Spleen (tissue), 11 donors: ENCODE data around the gene OBP2A. TPM values are rescaled to one million over a fixed set of nuclear protein-coding genes. Genes with fewer than 3 reads are reported as not detected.
"Not testable (repeated sequence)": the region's sequence is repeated elsewhere in the genome, so short reads cannot be mapped to it uniquely, and the experiment has no call there.

Source experiments
- DNase-seq: peaks from one replicate; pipeline ENCODE4 v3.0.0-alpha.2; 2020
- H3K27ac ChIP-seq, 8 donors: fragments of 200-600 bp; sonication (generic) in 7 of 8; 1 replicate in 4 of 8; 2 replicates in 4 of 8; pipeline versions ENCODE4 v1.5.0 to v1.8.0; 2016 to 2021; ENCODE audit warnings: inconsistent platforms in 4 of 8, mild to moderate bottlenecking in 4 of 8, moderate library complexity in 1 of 8
- H3K27me3 ChIP-seq, 7 donors: fragments of 200-600 bp; sonication (generic) in 6 of 7; replicated peaks in 1 of 7; 1 replicate in 4 of 7; 2 replicates in 3 of 7; pipeline versions ENCODE4 v1.5.0 to v1.8.0; 2016 to 2021; ENCODE audit warnings: inconsistent platforms in 3 of 7, mild to moderate bottlenecking in 1 of 7
- H3K36me3 ChIP-seq, 6 donors: fragments of 200-600 bp; sonication (generic) in 5 of 6; 1 replicate in 4 of 6; 2 replicates in 2 of 6; pipeline versions ENCODE4 v1.5.0 to v1.8.0; 2016 to 2021; ENCODE audit warnings: inconsistent platforms in 2 of 6
- H3K4me1 ChIP-seq, 6 donors: fragments of 200-600 bp; sonication (generic) in 5 of 6; 1 replicate in 3 of 6; 2 replicates in 3 of 6; pipeline versions ENCODE4 v1.5.0 to v1.8.0; 2016 to 2021; ENCODE audit warnings: inconsistent platforms in 3 of 6
- H3K4me3 ChIP-seq, 8 donors: fragments of 200-600 bp; sonication (generic) in 7 of 8; 1 replicate in 4 of 8; 2 replicates in 4 of 8; pipeline versions ENCODE4 v1.5.0 to v1.8.0; 2016 to 2021; ENCODE audit warnings: inconsistent platforms in 4 of 8, mild to moderate bottlenecking in 4 of 8, moderate library complexity in 2 of 8
- H3K9me3 ChIP-seq, 8 donors: fragments of 200-600 bp; sonication (generic) in 7 of 8; 1 replicate in 4 of 8; 2 replicates in 4 of 8; pipeline versions ENCODE4 v1.5.0 to v1.8.0; 2016 to 2021; ENCODE audit warnings: inconsistent platforms in 4 of 8
- POLR2A ChIP-seq, 3 donors: fragments of 450-650 bp; IDR thresholded peaks; one replicate each; pipeline ENCODE4 v1.5.1; 2017; ENCODE audit warnings: antibody characterized with exemption in 3 of 3, mild to moderate bottlenecking in 1 of 3
- POLR2AphosphoS5 ChIP-seq, 3 donors: sonication (generic); formaldehyde crosslinking; IDR thresholded peaks; one replicate each; pipeline ENCODE4 v1.5.1; 2017; ENCODE audit warnings: antibody characterized with exemption in 3 of 3
- WGBS, 5 donors: extraction: QIAGEN DNeasy Blood & Tissue Kit in 3 of 5; methylation state at CpG; one replicate each; pipeline versions ENCODE4 v1.1.5 to v1.1.7; 2013 to 2018; 5-methylcytosine and 5-hydroxymethylcytosine counted together
- intact Hi-C: fragments of 100-400 bp; cut with DNase I; formaldehyde crosslinking; loops from one replicate; pipeline ENCODE4 v1.15.0; 2023; ENCODE audit warnings: low total_unique reads
- polyA plus RNA-seq, 3 donors: library from polyadenylated mRNA; stranded (reverse); fragments of 200-250 nt; gene quantifications; one replicate each; pipeline ENCODE4 v1.2.1, GENCODE V29; 2013
- total RNA-seq, 7 donors: library from RNA; depleted of rRNA in 3 of 7; stranded (reverse); fragments of >200 nt in 3 of 7; fragmentation: NEBNext Ultra II Directional in 4 of 7; extraction: Animal tissue kit (Norgen Biotek cat#: 25700) in 4 of 7; gene quantifications; one replicate each; pipeline versions ENCODE4 v1.1.0 to v1.2.1, GENCODE V29; 2016 to 2021
- TF ChIP-seq, protein P1 (sequence below), 11 experiments: fragments of 200-600 bp in 7 of 11; fragments of 450-650 bp in 4 of 11; sonication (generic) in 4 of 11; IDR thresholded peaks in 8 of 11; conservative IDR thresholded peaks in 3 of 11; 1 replicate in 7 of 11; 2 replicates in 4 of 11; pipeline versions ENCODE4 v1.4.0 to v1.8.0; 2016 to 2021; ENCODE audit warnings: antibody characterized with exemption in 11 of 11, inconsistent platforms in 4 of 11, mild to moderate bottlenecking in 1 of 11
- donor health status: healthy with polysubstance abuse.
- donor health status: DM: no; HTN: no; CAD: no; lungs with moderate emphysema.
- donor health status: DM: no; HTN: no; CAD: no.
- donor health status: Bipolar disorder and iron deficiency.
- donor health status: healthy.
- donor health status: DM: no; HTN: no; CAD: no.
- donor health status: DM: yes; HTN: yes; CAD: no.

The OBP2A gene
- total and polyA plus RNA-seq, 10 donors, result 0.40 TPM; not detected in 9

DNA sequence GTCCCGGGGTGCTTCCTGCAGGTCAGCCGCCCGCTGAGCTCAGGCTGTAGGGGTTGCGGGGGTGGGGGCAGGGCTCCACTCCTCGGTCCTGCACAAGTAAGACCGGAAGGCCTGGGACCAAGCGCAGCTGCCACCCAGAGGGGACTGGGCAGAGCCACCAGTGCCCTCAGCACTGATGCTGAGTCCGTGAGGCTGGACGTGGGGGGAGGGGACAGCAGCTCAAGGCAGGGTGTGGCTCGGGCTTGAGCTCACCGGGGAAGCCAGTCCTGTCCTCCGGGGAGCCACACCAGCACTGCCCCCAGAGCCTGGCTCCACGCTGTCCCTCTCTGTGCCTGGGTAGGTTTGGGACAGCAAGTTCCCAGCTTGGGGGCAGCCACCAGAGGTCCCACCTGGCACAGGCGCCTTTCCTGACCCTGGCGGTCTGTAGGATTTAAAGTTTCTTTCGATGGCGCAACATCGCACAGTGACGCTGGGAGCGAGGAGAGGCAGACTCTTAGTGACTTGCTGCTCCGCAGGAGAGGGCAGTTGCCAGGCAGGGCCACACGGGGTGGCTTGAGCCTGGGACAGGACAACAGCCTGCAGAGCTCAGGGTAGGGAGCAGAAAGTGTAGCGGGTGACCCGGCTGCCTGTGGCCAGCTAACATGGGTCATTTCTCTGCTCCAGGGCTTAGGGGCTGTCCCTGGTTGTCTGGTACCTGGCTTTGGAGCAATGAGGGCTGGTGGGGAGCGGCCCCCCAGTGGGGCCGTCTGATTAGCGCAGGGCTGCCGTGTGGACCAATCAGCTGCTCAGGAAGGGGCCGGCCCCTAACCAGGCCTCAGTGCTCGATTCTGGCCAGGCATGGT lies 19.0 kb upstream of the OBP2A start:
- no peak overlapping the region for H3K27ac ChIP-seq
- no peaks in the 10 kb centered on the region for H3K36me3 ChIP-seq
- H3K9me3 ChIP-seq, result no peaks in the 10 kb centered on the region
- 67 to 84% (median 75%) methylated on average over 20 to 30 of the region's 30 CpGs for WGBS, 5 donors
- H3K27me3 ChIP-seq, result peaks cover 0 to 53% (median 5%) of the 10 kb centered on the region in 7 donors
- DNase-seq, result no peak
- no peak overlapping the region for H3K4me3 ChIP-seq
- TF ChIP-seq, protein P1, sequence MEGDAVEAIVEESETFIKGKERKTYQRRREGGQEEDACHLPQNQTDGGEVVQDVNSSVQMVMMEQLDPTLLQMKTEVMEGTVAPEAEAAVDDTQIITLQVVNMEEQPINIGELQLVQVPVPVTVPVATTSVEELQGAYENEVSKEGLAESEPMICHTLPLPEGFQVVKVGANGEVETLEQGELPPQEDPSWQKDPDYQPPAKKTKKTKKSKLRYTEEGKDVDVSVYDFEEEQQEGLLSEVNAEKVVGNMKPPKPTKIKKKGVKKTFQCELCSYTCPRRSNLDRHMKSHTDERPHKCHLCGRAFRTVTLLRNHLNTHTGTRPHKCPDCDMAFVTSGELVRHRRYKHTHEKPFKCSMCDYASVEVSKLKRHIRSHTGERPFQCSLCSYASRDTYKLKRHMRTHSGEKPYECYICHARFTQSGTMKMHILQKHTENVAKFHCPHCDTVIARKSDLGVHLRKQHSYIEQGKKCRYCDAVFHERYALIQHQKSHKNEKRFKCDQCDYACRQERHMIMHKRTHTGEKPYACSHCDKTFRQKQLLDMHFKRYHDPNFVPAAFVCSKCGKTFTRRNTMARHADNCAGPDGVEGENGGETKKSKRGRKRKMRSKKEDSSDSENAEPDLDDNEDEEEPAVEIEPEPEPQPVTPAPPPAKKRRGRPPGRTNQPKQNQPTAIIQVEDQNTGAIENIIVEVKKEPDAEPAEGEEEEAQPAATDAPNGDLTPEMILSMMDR (IDR thresholded peaks at IDR 0.05 in 8 of 11, conservative IDR thresholded peaks at IDR 0.05 in 3 of 11), result no peak
- TF ChIP-seq POLR2A (IDR thresholded peaks at IDR 0.05) (no peak), POLR2AphosphoS5 (IDR thresholded peaks at IDR 0.05) (no peak)
- peaks cover 0 to 9% (median 0%) of the 10 kb centered on the region in 6 donors for H3K4me1 ChIP-seq
- intact Hi-C loops, result no loop called here

DNA sequence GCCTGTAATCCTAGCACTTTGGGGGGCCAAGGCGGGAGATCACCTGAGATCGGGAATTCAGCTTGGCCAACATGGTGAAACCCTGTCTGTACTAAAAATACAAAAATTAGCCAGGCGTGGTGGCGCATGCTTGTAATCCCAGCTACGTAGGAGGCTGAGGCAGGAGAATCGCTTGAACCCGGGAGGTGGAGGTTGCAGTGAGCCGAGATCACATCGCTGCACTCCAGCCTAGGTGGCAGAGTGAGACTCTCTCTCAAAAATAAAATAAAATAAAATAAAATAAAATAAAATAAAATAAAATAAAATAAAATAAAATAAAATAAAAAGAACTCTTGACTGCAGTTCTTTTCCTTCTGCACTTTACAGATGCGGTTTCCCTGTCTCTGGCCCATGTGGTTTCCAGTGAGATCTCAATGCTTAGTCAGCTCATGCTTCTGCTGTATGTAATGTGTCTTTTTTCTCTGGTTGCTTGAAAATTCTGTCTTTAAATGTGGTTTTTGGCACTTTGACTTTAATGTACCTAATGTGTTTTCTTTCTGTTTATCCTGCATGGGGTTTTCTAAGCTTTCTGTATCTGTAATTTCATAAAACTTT lies 17.0 kb upstream of the OBP2A start:
- WGBS, 5 donors, result 93 to 97% (median 94%) methylated on average over 10 of the region's 10 CpGs
- H3K4me3 ChIP-seq, H3K36me3 ChIP-seq, DNase-seq, intact Hi-C loops, H3K27ac ChIP-seq, H3K9me3 ChIP-seq, H3K4me1 ChIP-seq: not testable (repeated sequence)
- peaks cover 0 to 40% (median 0%) of the 10 kb centered on the region in 7 donors for H3K27me3 ChIP-seq

DNA sequence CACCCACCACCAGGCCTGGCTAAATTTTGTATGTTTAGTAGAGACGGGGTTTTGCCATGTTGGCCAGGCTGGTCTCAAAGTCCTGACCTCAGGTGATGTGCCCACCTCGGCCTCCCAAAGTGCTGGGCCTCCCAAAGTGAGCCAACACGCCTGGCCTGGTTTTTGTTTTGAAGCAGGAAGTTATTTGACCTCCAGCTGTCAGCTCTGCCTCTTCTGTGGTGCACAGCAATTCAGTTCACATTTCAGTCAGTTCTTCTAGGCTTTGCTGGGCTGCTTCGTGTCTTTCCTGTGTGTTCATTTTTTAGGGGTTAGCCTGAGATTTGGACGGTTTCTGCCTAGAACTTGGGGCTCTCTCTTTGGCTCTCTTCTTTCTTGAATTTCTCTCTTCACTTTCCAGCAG lies 15.8 kb upstream of the OBP2A start:
- no peaks in the 10 kb centered on the region for H3K4me1 ChIP-seq
- intact Hi-C loops, result no loop called here
- no peak overlapping the region for H3K4me3 ChIP-seq
- no peaks in the 10 kb centered on the region for H3K36me3 ChIP-seq
- 70 to 77% (median 74%) methylated on average over 5 of the region's 5 CpGs for WGBS, 5 donors
- H3K27ac ChIP-seq, result no peak overlapping the region
- H3K27me3 ChIP-seq, result peaks cover 0 to 40% (median 0%) of the 10 kb centered on the region in 7 donors
- H3K9me3 ChIP-seq, result no peaks in the 10 kb centered on the region
- TF ChIP-seq POLR2AphosphoS5 (IDR thresholded peaks at IDR 0.05) (no peak), POLR2A (IDR thresholded peaks at IDR 0.05) (no peak)
- TF ChIP-seq, protein P1 (IDR thresholded peaks at IDR 0.05 in 8 of 11, conservative IDR thresholded peaks at IDR 0.05 in 3 of 11), result no peak
- no peak for DNase-seq

DNA sequence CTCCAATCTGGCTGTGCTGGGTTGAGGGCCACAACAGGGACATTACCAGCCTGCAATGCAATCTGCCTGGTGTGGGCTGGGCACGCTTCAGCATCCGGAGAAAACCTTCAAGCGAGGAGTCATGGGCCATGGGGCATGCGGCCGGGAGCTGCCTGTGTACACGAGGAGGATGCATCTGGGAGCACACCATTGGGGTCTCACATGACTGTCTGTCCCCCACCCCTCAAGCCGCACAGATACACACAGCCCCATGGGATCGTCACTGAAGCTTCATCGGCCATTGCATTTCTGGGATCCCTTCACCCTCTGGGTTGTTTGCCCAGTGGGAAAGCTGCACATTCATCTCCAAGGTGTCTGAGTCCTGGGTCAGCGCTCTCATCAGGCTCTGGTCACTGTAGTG lies 14.8 kb upstream of the OBP2A start:
- H3K4me1 ChIP-seq, result no peaks in the 10 kb centered on the region
- intact Hi-C loops, result no loop called here
- H3K27ac ChIP-seq, result no peak overlapping the region
- H3K27me3 ChIP-seq, result peaks cover 0 to 36% (median 0%) of the 10 kb centered on the region in 7 donors
- H3K9me3 ChIP-seq, result no peaks in the 10 kb centered on the region
- H3K36me3 ChIP-seq, result no peaks in the 10 kb centered on the region
- H3K4me3 ChIP-seq, result no peak overlapping the region
- 88 to 97% (median 91%) methylated on average over 4 to 10 of the region's 10 CpGs for WGBS, 5 donors
- TF ChIP-seq POLR2AphosphoS5 (IDR thresholded peaks at IDR 0.05) (no peak), POLR2A (IDR thresholded peaks at IDR 0.05) (no peak)
- TF ChIP-seq, protein P1 (IDR thresholded peaks at IDR 0.05 in 8 of 11, conservative IDR thresholded peaks at IDR 0.05 in 3 of 11), result no peak
- peak; percentile 19 for DNase-seq
